Measurements from ENCODE around the gene RACGAP1.
"Not testable (repeated sequence)": the region's sequence is repeated elsewhere in the genome, so short reads cannot be mapped to it uniquely, and the experiment has no call there.

RACGAP1 gene

GRCh38 chr12:50049254-50050118, 24.2 kb upstream of the RACGAP1 start:
- no peak overlapping the region for H3K27ac Mint-ChIP-seq
- H3K36me3 Mint-ChIP-seq (ENCODE audit: low read depth): no peaks in the 10 kb centered on the region
- H3K4me3 Mint-ChIP-seq: no peak overlapping the region
- peaks cover 65% of the 10 kb centered on the region for H3K27me3 Mint-ChIP-seq (ENCODE audit: low read depth)
- no peaks in the 10 kb centered on the region for H3K9me3 Mint-ChIP-seq
- H3K4me1 Mint-ChIP-seq (ENCODE audit: low read depth): peaks cover 3% of the 10 kb centered on the region

- H3K36me3 Mint-ChIP-seq (ENCODE audit: low read depth): no peaks in the 10 kb centered on the region
- no peak overlapping the region for H3K4me3 Mint-ChIP-seq
- H3K27me3 Mint-ChIP-seq (ENCODE audit: low read depth): peaks cover 53% of the 10 kb centered on the region
- no peaks in the 10 kb centered on the region for H3K9me3 Mint-ChIP-seq
- peaks cover 3% of the 10 kb centered on the region for H3K4me1 Mint-ChIP-seq (ENCODE audit: low read depth)
- no peak overlapping the region for H3K27ac Mint-ChIP-seq
Observed at GRCh38 chr12:50047693-50048250, 22.5 kb upstream of the RACGAP1 start.

DNA sequence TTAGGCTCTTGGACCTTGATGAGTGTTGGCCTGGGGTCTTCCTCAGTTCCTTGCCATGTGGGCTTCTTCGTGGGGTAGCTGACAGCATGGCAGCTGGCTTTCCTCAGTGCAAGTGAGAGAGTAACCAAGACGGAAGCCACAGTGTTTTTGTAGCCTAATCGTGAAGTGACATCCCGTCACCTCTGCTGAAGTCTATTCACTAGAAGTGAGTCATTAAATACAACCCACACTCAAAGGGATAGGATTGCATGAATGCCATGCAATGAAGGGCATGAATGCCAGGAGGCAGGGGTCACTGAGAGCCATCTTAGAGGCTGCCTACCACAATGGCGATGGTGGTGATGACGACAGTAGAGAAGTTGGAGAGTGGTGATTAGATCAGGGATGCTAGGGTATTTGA, 18.6 kb upstream of the RACGAP1 start:
- no peaks in the 10 kb centered on the region for H3K9me3 Mint-ChIP-seq
- H3K27ac Mint-ChIP-seq: no peak overlapping the region
- H3K27me3 Mint-ChIP-seq (ENCODE audit: low read depth): peaks cover 17% of the 10 kb centered on the region
- no peaks in the 10 kb centered on the region for H3K36me3 Mint-ChIP-seq (ENCODE audit: low read depth)
- no peak overlapping the region for H3K4me3 Mint-ChIP-seq
- H3K4me1 Mint-ChIP-seq (ENCODE audit: low read depth): peaks cover 8% of the 10 kb centered on the region

DNA sequence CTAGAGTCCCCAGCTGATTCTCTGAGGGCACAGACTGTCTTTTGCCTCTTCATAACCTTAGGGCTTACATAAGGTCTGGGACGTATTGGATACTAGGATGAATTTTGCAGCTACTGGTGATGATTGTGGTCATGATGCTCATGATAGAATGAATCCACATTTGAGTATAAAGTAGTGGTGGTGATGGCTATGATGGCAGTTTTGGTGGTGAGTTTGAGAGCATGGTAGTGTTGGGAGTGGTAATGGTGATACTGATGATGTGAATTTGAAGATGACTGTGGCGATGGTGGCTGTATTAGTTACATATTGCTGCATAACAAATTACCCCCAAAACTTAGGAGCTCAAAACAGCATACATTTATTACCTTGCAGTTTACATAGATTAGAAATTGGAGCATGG, 18.0 kb upstream of the RACGAP1 start:
- Mint-ChIP-seq H3K4me1 (ENCODE audit: low read depth) (peaks cover 8% of the 10 kb centered on the region), H3K4me3 (no peak overlapping the region), H3K27me3 (ENCODE audit: low read depth) (peaks cover 11% of the 10 kb centered on the region), H3K9me3 (no peaks in the 10 kb centered on the region), H3K27ac (no peak overlapping the region), H3K36me3 (ENCODE audit: low read depth) (no peaks in the 10 kb centered on the region)

DNA sequence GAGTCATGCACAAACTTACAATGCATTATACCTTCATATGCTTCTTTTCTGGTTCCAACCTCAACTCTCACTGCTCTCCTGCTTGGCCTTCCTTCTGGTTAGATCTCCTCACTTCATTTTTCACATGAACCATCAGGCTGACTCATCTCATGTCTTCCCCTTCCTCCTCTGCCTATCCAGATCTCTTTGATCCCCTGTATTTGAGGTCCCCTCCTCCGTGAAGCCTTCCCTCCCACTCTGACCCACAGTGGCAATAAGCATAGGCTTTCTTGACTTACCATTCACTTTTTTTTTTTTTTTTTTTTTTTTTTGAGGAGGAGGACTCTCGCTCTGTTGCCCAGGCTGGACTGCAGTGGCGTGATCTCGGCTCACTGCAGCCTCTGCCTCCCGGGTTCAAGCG, 17.4 kb upstream of the RACGAP1 start:
- peaks cover 8% of the 10 kb centered on the region for H3K4me1 Mint-ChIP-seq (ENCODE audit: low read depth)
- H3K27me3 Mint-ChIP-seq (ENCODE audit: low read depth): peaks cover 9% of the 10 kb centered on the region
- no peak overlapping the region for H3K4me3 Mint-ChIP-seq
- no peaks in the 10 kb centered on the region for H3K9me3 Mint-ChIP-seq
- no peaks in the 10 kb centered on the region for H3K36me3 Mint-ChIP-seq (ENCODE audit: low read depth)
- H3K27ac Mint-ChIP-seq: no peak overlapping the region

DNA sequence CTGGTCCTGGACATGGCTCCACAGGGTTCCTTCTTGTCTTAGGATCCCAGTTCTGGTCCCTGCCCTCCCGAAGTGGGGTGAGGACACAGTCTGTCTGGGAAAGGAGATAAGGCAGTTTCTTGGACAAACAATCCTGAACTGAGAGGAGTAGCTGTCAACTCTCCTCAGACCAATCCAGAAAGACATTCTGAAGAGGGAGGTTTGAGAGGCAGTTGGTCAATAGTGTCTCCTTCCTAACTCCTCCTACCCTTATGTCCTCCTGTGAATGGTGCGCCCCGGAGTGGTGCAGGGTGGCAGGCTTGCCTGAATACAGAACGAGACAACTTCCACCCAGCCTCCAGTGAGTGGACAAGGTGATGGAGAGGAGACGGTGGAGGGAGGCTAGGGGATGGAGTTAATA, 16.7 kb upstream of the RACGAP1 start:
- Mint-ChIP-seq H3K27me3 (ENCODE audit: low read depth) (peaks cover 2% of the 10 kb centered on the region), H3K4me3 (no peak overlapping the region), H3K4me1 (ENCODE audit: low read depth) (peaks cover 5% of the 10 kb centered on the region), H3K27ac (no peak overlapping the region), H3K36me3 (ENCODE audit: low read depth) (no peaks in the 10 kb centered on the region), H3K9me3 (no peaks in the 10 kb centered on the region)

GRCh38 chr12:50041062-50041860, 16.0 kb upstream of the RACGAP1 start:
- Mint-ChIP-seq H3K36me3 (ENCODE audit: low read depth) (no peaks in the 10 kb centered on the region), H3K27ac (no peak overlapping the region), H3K27me3 (ENCODE audit: low read depth) (peaks cover 4% of the 10 kb centered on the region), H3K4me3 (no peak overlapping the region), H3K4me1 (ENCODE audit: low read depth) (peaks cover 5% of the 10 kb centered on the region), H3K9me3 (no peaks in the 10 kb centered on the region)

GRCh38 chr12:50040657-50041056, 15.4 kb upstream of the RACGAP1 start:
- H3K27ac Mint-ChIP-seq: no peak overlapping the region
- H3K9me3 Mint-ChIP-seq: no peaks in the 10 kb centered on the region
- peaks cover 5% of the 10 kb centered on the region for H3K4me1 Mint-ChIP-seq (ENCODE audit: low read depth)
- H3K27me3 Mint-ChIP-seq (ENCODE audit: low read depth): peaks cover 9% of the 10 kb centered on the region
- no peaks in the 10 kb centered on the region for H3K36me3 Mint-ChIP-seq (ENCODE audit: low read depth)
- H3K4me3 Mint-ChIP-seq: no peak overlapping the region

- Mint-ChIP-seq H3K9me3 (no peaks in the 10 kb centered on the region), H3K4me3 (no peak overlapping the region), H3K27ac (no peak overlapping the region), H3K36me3 (ENCODE audit: low read depth) (no peaks in the 10 kb centered on the region), H3K27me3 (ENCODE audit: low read depth) (peaks cover 16% of the 10 kb centered on the region), H3K4me1 (ENCODE audit: low read depth) (peaks cover 5% of the 10 kb centered on the region)
Observed at GRCh38 chr12:50039151-50039835, 14.0 kb upstream of the RACGAP1 start.

DNA sequence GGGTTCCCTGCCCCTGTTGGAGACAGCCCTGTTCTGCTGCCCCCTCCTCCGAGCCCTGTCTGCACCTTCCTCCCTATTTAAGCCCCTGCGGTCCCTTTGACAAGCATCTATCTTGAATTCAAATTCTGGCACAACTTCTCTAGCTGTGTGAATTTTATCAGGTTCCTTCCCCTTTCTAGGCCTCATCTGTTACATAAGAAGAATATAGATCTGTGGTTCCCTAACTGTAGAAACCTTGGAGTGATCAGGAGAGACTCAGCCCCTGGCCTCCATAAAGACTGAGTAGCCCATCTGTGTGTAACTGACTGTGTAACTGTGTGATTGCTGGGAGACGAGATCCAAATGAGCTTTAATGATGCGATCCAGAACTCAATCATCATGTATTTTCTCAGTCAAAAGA, 13.0 kb upstream of the RACGAP1 start:
- Mint-ChIP-seq H3K4me1 (ENCODE audit: low read depth) (peaks cover 5% of the 10 kb centered on the region), H3K9me3 (no peaks in the 10 kb centered on the region), H3K27ac (no peak overlapping the region), H3K27me3 (ENCODE audit: low read depth) (peaks cover 16% of the 10 kb centered on the region), H3K36me3 (ENCODE audit: low read depth) (no peaks in the 10 kb centered on the region), H3K4me3 (no peak overlapping the region)

GRCh38 chr12:50032854-50033581, 7.7 kb upstream of the RACGAP1 start:
- Mint-ChIP-seq H3K4me3 (no peak overlapping the region), H3K27me3 (ENCODE audit: low read depth) (peaks cover 37% of the 10 kb centered on the region), H3K27ac (no peak overlapping the region), H3K36me3 (ENCODE audit: low read depth) (no peaks in the 10 kb centered on the region), H3K4me1 (ENCODE audit: low read depth) (no peaks in the 10 kb centered on the region), H3K9me3 (no peaks in the 10 kb centered on the region)

DNA sequence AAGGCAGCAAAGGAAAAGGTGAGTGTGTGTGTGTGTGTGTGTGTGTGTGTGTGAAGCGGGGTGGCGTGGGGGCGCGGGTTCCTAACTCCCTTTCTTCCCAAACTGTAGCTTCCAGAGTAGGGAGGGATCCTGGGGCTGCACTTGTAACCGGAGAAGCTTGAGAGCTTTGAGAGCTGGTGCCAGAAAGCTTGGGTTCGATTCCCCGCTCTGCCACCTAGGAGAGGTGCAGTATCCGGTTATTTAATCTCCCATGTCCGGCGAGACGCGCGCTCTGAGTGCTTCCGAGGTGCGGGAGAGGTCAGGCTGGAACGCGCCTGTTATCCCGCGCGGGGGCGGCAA, 7.2 kb upstream of the RACGAP1 start:
- Mint-ChIP-seq H3K4me1 (ENCODE audit: low read depth) (no peaks in the 10 kb centered on the region), H3K27ac (no peak overlapping the region), H3K4me3 (no peak overlapping the region), H3K27me3 (ENCODE audit: low read depth) (peaks cover 37% of the 10 kb centered on the region), H3K36me3 (ENCODE audit: low read depth) (no peaks in the 10 kb centered on the region), H3K9me3 (no peaks in the 10 kb centered on the region)

- H3K9me3 Mint-ChIP-seq; H3K4me1 Mint-ChIP-seq (ENCODE audit: low read depth); H3K27ac Mint-ChIP-seq; H3K36me3 Mint-ChIP-seq (ENCODE audit: low read depth); H3K4me3 Mint-ChIP-seq: not testable (repeated sequence)
- H3K27me3 Mint-ChIP-seq (ENCODE audit: low read depth): peaks cover 28% of the 10 kb centered on the region
Observed at GRCh38 chr12:50030449-50030848, 5.2 kb upstream of the RACGAP1 start.

- Mint-ChIP-seq H3K4me1 (ENCODE audit: low read depth) (peaks cover 23% of the 10 kb centered on the region), H3K4me3 (no peak overlapping the region), H3K36me3 (ENCODE audit: low read depth) (peaks cover 11% of the 10 kb centered on the region), H3K27me3 (ENCODE audit: low read depth) (peaks cover 10% of the 10 kb centered on the region), H3K27ac (no peak overlapping the region), H3K9me3 (peaks cover 2% of the 10 kb centered on the region)
Observed at GRCh38 chr12:50026691-50027090, 1.4 kb upstream of the RACGAP1 start.

All from T-helper 1 cell treated with Interleukin-12 subunit alpha and Interleukin-12 subunit beta and Interleukin-4 antibody, amounts not matched to agents 30 μg/mL and 1 μg/mL, for 36 hours (primary cell).